ENCODE measurements around the gene LMNB1. TPM values are rescaled to one million over a fixed set of nuclear protein-coding genes. Genes with fewer than 3 reads are reported as not detected.

Gene LMNB1
- total and polyA plus RNA-seq, 4 donors = 5.1 to 40.3 (median 21.8) TPM

GRCh38 chr5:126830061-126830460 lies 53.1 kb downstream of the LMNB1 start:
- Histone ChIP-seq H3K9ac (ENCODE audit: insufficient read depth in 1 of 2, low read length in 2 of 2) (no peak overlapping the region), H3K9me3 (ENCODE audit: control insufficient read depth in 4 of 4, insufficient read depth in 3 of 4, low read length in 3 of 4) (no peaks in the 10 kb centered on the region), H3K4me1 (ENCODE audit: control insufficient read depth in 5 of 5, insufficient read depth in 5 of 5, low read length in 5 of 5) (no peaks in the 10 kb centered on the region), H3K27me3 (ENCODE audit: control insufficient read depth in 3 of 3, insufficient read depth in 3 of 3, low read length in 2 of 3) (no peaks in the 10 kb centered on the region), H3K27ac (ENCODE audit: low read depth in 1 of 2, low read length in 1 of 2) (no peak overlapping the region), H3K4me3 (no peak overlapping the region), H3K36me3 (ENCODE audit: control insufficient read depth in 4 of 4, insufficient read depth in 4 of 4, low read length in 4 of 4) (peaks cover 3 to 39% (median 26%) of the 10 kb centered on the region in 4 donors)
- ATAC-seq (ENCODE audit: insufficient read depth, low FRiP score) (no peak), DNase-seq (no peak)
- 91 to 96% methylated on average over 5 of the region's 5 CpGs for WGBS, 2 donors
- TF ChIP-seq CTCF (IDR thresholded peaks at IDR 0.05; ENCODE audit: control extremely low read depth, extremely low read depth) = no peak

GRCh38 chr5:126831156-126831555 lies 54.2 kb downstream of the LMNB1 start:
- no peak for ATAC-seq (ENCODE audit: insufficient read depth, low FRiP score)
- Histone ChIP-seq H3K4me3 (no peak overlapping the region), H3K27ac (ENCODE audit: low read depth in 1 of 2, low read length in 1 of 2) (no peak overlapping the region), H3K36me3 (ENCODE audit: control insufficient read depth in 4 of 4, insufficient read depth in 4 of 4, low read length in 4 of 4) (peaks cover 3 to 31% (median 23%) of the 10 kb centered on the region in 4 donors), H3K9ac (ENCODE audit: insufficient read depth in 1 of 2, low read length in 2 of 2) (no peak overlapping the region), H3K4me1 (ENCODE audit: control insufficient read depth in 5 of 5, insufficient read depth in 5 of 5, low read length in 5 of 5) (no peaks in the 10 kb centered on the region), H3K27me3 (ENCODE audit: control insufficient read depth in 3 of 3, insufficient read depth in 3 of 3, low read length in 2 of 3) (no peaks in the 10 kb centered on the region), H3K9me3 (ENCODE audit: control insufficient read depth in 4 of 4, insufficient read depth in 3 of 4, low read length in 3 of 4) (no peaks in the 10 kb centered on the region)
- DNase-seq = no peak
- WGBS, 2 donors = 96 to 100% methylated on average over 1 of the region's 1 CpG
- TF ChIP-seq CTCF (IDR thresholded peaks at IDR 0.05; ENCODE audit: control extremely low read depth, extremely low read depth) = no peak

GRCh38 chr5:126836778-126837177 lies 59.8 kb downstream of the LMNB1 start:
- TF ChIP-seq CTCF (IDR thresholded peaks at IDR 0.05; ENCODE audit: control extremely low read depth, extremely low read depth) = no peak
- ATAC-seq (ENCODE audit: insufficient read depth, low FRiP score) = no peak
- no peaks in the 10 kb centered on the region for H3K27me3 ChIP-seq (ENCODE audit: control insufficient read depth in 3 of 3, insufficient read depth in 3 of 3, low read length in 2 of 3)

GRCh38 chr5:126837242-126837641 lies 60.3 kb downstream of the LMNB1 start:
- H3K9me3 ChIP-seq (ENCODE audit: control insufficient read depth in 4 of 4, insufficient read depth in 3 of 4, low read length in 3 of 4) = no peaks in the 10 kb centered on the region
- no peak overlapping the region for H3K9ac ChIP-seq (ENCODE audit: insufficient read depth in 1 of 2, low read length in 2 of 2)
- peaks cover 0 to 14% (median 7%) of the 10 kb centered on the region in 4 donors for H3K36me3 ChIP-seq (ENCODE audit: control insufficient read depth in 4 of 4, insufficient read depth in 4 of 4, low read length in 4 of 4)
- DNase-seq = no peak
- no peaks in the 10 kb centered on the region for H3K27me3 ChIP-seq (ENCODE audit: control insufficient read depth in 3 of 3, insufficient read depth in 3 of 3, low read length in 2 of 3)
- 97 to 100% methylated on average over 4 of the region's 4 CpGs for WGBS, 2 donors
- no peak for ATAC-seq (ENCODE audit: insufficient read depth, low FRiP score)
- H3K27ac ChIP-seq (ENCODE audit: low read depth in 1 of 2, low read length in 1 of 2) = no peak overlapping the region
- H3K4me3 ChIP-seq = no peak overlapping the region
- no peaks in the 10 kb centered on the region for H3K4me1 ChIP-seq (ENCODE audit: control insufficient read depth in 5 of 5, insufficient read depth in 5 of 5, low read length in 5 of 5)
- no peak for TF ChIP-seq CTCF (IDR thresholded peaks at IDR 0.05; ENCODE audit: control extremely low read depth, extremely low read depth)

More at GRCh38 chr5:126836778-126837177, 59.8 kb downstream of the LMNB1 start:
- H3K9ac ChIP-seq (ENCODE audit: insufficient read depth in 1 of 2, low read length in 2 of 2) = no peak overlapping the region
- H3K27ac ChIP-seq (ENCODE audit: low read depth in 1 of 2, low read length in 1 of 2) = no peak overlapping the region
- peaks cover 0 to 14% (median 7%) of the 10 kb centered on the region in 4 donors for H3K36me3 ChIP-seq (ENCODE audit: control insufficient read depth in 4 of 4, insufficient read depth in 4 of 4, low read length in 4 of 4)
- no peak for DNase-seq
- H3K4me3 ChIP-seq = no peak overlapping the region
- 90 to 95% methylated on average over 2 of the region's 2 CpGs for WGBS, 2 donors
- no peaks in the 10 kb centered on the region for H3K9me3 ChIP-seq (ENCODE audit: control insufficient read depth in 4 of 4, insufficient read depth in 3 of 4, low read length in 3 of 4)
- no peaks in the 10 kb centered on the region for H3K4me1 ChIP-seq (ENCODE audit: control insufficient read depth in 5 of 5, insufficient read depth in 5 of 5, low read length in 5 of 5)

Data from lung (tissue), 12 donors.